MM.1S (cell line): Measurements from ENCODE around the gene DUOXA1.

Experiments
- EZH2 ChIP-seq: fragments of 300-600 bp; sonication (generic); optimal IDR thresholded peaks from 2 replicates; pipeline ENCODE3; 2017; ENCODE audit warnings: low read depth, mild to moderate bottlenecking, antibody characterized with exemption, low read length, mixed read lengths
- TF ChIP-seq, protein P1 (sequence below): fragments of 300-600 bp; sonication (generic); IDR thresholded peaks from 2 replicates; pipeline ENCODE4 v1.5.1; 2016; ENCODE audit warnings: antibody characterized with exemption, low read length, mixed read lengths

DNA sequence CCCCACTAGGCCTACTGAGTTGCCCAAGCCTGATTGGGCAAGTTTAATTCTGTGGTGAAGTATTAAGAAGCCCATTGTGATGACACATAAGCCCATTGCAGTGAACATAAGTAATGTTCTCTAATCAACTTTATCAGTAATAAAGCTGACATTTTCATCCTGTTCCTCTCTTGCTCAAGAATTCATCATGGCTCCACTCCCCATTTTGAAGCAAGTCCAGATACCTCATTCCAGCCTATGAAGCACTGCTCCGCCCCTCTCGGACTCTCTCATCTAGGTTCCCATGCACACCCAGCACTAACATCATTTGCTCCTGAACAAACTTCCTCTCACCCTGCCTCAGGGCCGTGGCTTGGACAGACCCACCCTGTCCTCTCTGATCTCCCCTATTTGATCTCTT lies 47.6 kb upstream of the DUOXA1 start:
- TF ChIP-seq, protein P1, sequence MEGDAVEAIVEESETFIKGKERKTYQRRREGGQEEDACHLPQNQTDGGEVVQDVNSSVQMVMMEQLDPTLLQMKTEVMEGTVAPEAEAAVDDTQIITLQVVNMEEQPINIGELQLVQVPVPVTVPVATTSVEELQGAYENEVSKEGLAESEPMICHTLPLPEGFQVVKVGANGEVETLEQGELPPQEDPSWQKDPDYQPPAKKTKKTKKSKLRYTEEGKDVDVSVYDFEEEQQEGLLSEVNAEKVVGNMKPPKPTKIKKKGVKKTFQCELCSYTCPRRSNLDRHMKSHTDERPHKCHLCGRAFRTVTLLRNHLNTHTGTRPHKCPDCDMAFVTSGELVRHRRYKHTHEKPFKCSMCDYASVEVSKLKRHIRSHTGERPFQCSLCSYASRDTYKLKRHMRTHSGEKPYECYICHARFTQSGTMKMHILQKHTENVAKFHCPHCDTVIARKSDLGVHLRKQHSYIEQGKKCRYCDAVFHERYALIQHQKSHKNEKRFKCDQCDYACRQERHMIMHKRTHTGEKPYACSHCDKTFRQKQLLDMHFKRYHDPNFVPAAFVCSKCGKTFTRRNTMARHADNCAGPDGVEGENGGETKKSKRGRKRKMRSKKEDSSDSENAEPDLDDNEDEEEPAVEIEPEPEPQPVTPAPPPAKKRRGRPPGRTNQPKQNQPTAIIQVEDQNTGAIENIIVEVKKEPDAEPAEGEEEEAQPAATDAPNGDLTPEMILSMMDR, result no peak
- TF ChIP-seq EZH2, result no peak
